ENCODE data around the gene PPID. TPM values are rescaled to one million over a fixed set of nuclear protein-coding genes. Genes with fewer than 3 reads are reported as not detected.

The PPID gene
- total RNA-seq, 1 donor from 2014 or later = 19.0 TPM

GRCh38 chr4:158738866-158739265 lies 15.7 kb upstream of the PPID start:
- H3K27me3 Mint-ChIP-seq (ENCODE audit: unreplicated experiment) = peaks cover 5% of the 10 kb centered on the region
- H3K9me3 Mint-ChIP-seq (ENCODE audit: unreplicated experiment) = no peaks in the 10 kb centered on the region
- TF ChIP-seq, protein P1, sequence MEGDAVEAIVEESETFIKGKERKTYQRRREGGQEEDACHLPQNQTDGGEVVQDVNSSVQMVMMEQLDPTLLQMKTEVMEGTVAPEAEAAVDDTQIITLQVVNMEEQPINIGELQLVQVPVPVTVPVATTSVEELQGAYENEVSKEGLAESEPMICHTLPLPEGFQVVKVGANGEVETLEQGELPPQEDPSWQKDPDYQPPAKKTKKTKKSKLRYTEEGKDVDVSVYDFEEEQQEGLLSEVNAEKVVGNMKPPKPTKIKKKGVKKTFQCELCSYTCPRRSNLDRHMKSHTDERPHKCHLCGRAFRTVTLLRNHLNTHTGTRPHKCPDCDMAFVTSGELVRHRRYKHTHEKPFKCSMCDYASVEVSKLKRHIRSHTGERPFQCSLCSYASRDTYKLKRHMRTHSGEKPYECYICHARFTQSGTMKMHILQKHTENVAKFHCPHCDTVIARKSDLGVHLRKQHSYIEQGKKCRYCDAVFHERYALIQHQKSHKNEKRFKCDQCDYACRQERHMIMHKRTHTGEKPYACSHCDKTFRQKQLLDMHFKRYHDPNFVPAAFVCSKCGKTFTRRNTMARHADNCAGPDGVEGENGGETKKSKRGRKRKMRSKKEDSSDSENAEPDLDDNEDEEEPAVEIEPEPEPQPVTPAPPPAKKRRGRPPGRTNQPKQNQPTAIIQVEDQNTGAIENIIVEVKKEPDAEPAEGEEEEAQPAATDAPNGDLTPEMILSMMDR (IDR thresholded peaks at IDR 0.05) = no peak
- H3K4me1 Mint-ChIP-seq (ENCODE audit: unreplicated experiment) = no peaks in the 10 kb centered on the region
- no peak for DNase-seq (ENCODE audit: extremely low spot score, unreplicated experiment)
- no peak overlapping the region for H3K4me3 Mint-ChIP-seq (ENCODE audit: unreplicated experiment)
- no peaks in the 10 kb centered on the region for H3K36me3 Mint-ChIP-seq (ENCODE audit: unreplicated experiment)
- no peak overlapping the region for H3K27ac Mint-ChIP-seq (ENCODE audit: unreplicated experiment)

DNA sequence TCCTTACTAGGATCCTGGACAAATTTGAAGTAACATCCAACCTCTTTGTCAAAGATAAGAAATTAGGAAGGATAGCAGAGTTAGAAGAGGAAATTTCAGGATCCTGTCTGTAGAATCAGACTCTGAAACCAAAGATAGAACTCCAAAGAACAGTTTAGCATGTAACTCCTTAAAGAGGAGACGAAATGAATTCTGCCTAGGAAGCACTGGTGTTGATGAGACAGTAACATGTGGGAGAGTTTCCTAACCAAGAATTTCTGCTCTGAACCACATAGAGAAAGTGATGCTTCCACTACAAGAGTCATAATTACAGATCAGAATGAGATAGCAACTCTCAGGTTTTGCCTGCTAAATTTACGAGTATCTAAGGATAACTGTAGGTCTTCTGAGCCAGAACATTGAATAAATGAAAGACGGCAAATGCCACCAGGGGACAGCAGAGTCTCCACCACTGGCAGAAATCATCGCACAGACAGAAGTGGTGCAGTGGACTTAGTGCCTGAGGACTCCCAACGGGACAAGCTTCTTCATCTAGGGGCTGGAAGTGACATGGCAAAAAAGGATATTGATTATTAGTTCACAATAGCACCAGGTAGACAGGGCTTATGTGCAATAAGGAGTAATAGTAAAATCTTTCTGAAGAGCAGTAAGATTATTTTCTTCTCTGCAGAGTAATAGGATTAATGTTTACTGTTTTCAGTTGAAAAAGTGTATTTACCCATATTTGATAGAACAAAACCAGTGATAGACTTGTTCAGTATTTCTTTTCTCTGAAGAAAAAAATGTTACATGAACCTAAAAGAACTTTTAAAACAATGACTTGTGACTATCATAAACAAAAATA lies 6.7 kb upstream of the PPID start:
- Mint-ChIP-seq H3K4me1 (ENCODE audit: unreplicated experiment) (peaks cover 1% of the 10 kb centered on the region), H3K9me3 (ENCODE audit: unreplicated experiment) (no peaks in the 10 kb centered on the region), H3K4me3 (ENCODE audit: unreplicated experiment) (no peak overlapping the region), H3K27me3 (ENCODE audit: unreplicated experiment) (peaks cover 47% of the 10 kb centered on the region), H3K36me3 (ENCODE audit: unreplicated experiment) (no peaks in the 10 kb centered on the region), H3K27ac (ENCODE audit: unreplicated experiment) (no peak overlapping the region)
- no peak for DNase-seq (ENCODE audit: extremely low spot score, unreplicated experiment)
- TF ChIP-seq, protein P1 (IDR thresholded peaks at IDR 0.05) = peak; percentile 94

DNA sequence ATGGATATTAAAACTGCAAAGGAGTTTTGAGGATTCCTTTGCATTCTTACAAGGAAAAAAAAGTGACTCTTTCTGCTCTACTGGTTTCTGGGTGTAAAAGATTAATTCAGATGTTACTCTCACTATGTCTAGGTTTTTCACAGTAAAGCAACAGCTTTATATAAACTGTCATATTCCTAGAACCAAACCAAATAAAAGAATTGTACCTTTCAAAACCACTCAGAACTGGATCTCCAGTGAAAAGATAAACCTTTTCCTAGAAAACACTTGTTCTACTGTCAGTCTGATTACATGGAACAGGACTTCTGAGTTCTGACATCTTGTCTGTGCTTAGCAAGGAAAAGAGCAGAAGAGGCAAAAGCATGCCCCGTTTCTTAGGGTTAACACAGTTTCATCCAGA lies 5.0 kb upstream of the PPID start:
- Mint-ChIP-seq H3K27me3 (ENCODE audit: unreplicated experiment) (peaks cover 44% of the 10 kb centered on the region), H3K9me3 (ENCODE audit: unreplicated experiment) (no peaks in the 10 kb centered on the region), H3K4me3 (ENCODE audit: unreplicated experiment) (no peak overlapping the region), H3K4me1 (ENCODE audit: unreplicated experiment) (peaks cover 7% of the 10 kb centered on the region), H3K27ac (ENCODE audit: unreplicated experiment) (no peak overlapping the region), H3K36me3 (ENCODE audit: unreplicated experiment) (no peaks in the 10 kb centered on the region)
- TF ChIP-seq, protein P1 (IDR thresholded peaks at IDR 0.05) = no peak
- no peak for DNase-seq (ENCODE audit: extremely low spot score, unreplicated experiment)

DNA sequence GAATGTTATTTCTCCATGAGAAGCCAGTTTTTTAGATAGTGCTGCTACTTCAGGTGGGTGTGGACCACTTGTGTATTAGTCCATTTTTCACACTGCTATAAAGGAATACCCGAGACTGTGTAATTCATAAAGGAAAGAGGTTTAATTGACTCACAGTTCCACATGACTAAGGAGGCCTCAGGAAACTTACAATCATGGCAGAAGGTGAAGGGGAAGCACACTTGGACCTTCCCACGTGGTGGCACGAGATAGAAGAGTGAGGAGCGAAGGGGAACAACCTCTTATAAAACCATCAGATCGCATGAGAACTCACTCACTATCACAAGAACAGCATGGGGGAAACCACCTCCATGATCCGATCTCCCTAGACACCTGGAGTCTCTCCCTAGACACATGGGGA lies 3.4 kb upstream of the PPID start:
- Mint-ChIP-seq H3K9me3 (ENCODE audit: unreplicated experiment) (no peaks in the 10 kb centered on the region), H3K4me3 (ENCODE audit: unreplicated experiment) (no peak overlapping the region), H3K27ac (ENCODE audit: unreplicated experiment) (no peak overlapping the region)

DNA sequence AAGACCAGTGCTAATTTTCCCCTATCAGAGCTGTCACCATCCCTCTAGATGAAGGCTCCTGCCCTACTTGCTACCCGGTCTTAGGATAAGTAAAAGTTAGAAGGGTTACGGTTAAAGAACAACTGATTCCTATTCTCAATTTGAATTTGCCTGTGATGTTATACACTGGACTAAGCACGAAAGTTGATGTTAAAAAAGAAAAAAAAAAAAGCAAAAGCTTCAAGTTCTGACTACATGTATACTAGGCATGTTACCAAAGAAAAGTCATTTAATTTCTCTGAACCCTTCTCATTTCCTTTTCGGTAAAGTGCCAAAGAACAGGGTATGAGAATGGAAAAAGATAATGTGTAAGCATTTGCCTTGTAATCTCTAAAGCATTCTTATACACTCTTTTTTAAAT lies 1.4 kb upstream of the PPID start:
- H3K4me1 Mint-ChIP-seq (ENCODE audit: unreplicated experiment) = peaks cover 16% of the 10 kb centered on the region
- TF ChIP-seq, protein P1 (IDR thresholded peaks at IDR 0.05) = no peak
- no peaks in the 10 kb centered on the region for H3K9me3 Mint-ChIP-seq (ENCODE audit: unreplicated experiment)
- peak overlapping the region; percentile 12 for H3K4me3 Mint-ChIP-seq (ENCODE audit: unreplicated experiment)
- H3K27ac Mint-ChIP-seq (ENCODE audit: unreplicated experiment) = no peak overlapping the region
- no peak for DNase-seq (ENCODE audit: extremely low spot score, unreplicated experiment)
- H3K36me3 Mint-ChIP-seq (ENCODE audit: unreplicated experiment) = peaks cover 3% of the 10 kb centered on the region
- H3K27me3 Mint-ChIP-seq (ENCODE audit: unreplicated experiment) = peaks cover 25% of the 10 kb centered on the region

More for the DNA sequence above, 3.4 kb upstream of the PPID start:
- Mint-ChIP-seq H3K27me3 (ENCODE audit: unreplicated experiment) (peaks cover 35% of the 10 kb centered on the region), H3K4me1 (ENCODE audit: unreplicated experiment) (peaks cover 16% of the 10 kb centered on the region), H3K36me3 (ENCODE audit: unreplicated experiment) (no peaks in the 10 kb centered on the region)
- TF ChIP-seq, protein P1 (IDR thresholded peaks at IDR 0.05) = no peak
- DNase-seq (ENCODE audit: extremely low spot score, unreplicated experiment) = no peak
